RWPE2 (cell line): ENCODE data around the gene NTRK1.

Source experiments
- ATAC-seq: fragments of 200-7000 bp; cut with Tn5 transposase; 3 replicates; pipeline ENCODE4 v1.9.1; 2021; ENCODE audit warnings: low read depth
- DNase-seq: peaks from one replicate; pipeline ENCODE4 v3.0.0-alpha.2; 2020; ENCODE audit warnings: low spot score
- H3K27ac ChIP-seq: fragments of 450-650 bp; 2 replicates; pipeline ENCODE4 v1.5.1; 2017; ENCODE audit warnings: mild to moderate bottlenecking; ENCODE audit not compliant: poor library complexity, severe bottlenecking
- H3K27me3 ChIP-seq: fragments of 250-450 bp; sonication (Bioruptor Pico); 2 replicates; pipeline ENCODE4 v1.5.1; 2021; ENCODE audit warnings: mild to moderate bottlenecking, moderate library complexity; ENCODE audit not compliant: insufficient read depth, poor library complexity, severe bottlenecking
- H3K36me3 ChIP-seq: fragments of 250-450 bp; sonication (Bioruptor Pico); 2 replicates; pipeline ENCODE4 v1.5.1; 2020; ENCODE audit warnings: low read depth, mild to moderate bottlenecking, moderate library complexity
- H3K4me1 ChIP-seq: fragments of 250-450 bp; sonication (Bioruptor Pico); 2 replicates; pipeline ENCODE4 v1.5.1; 2021; ENCODE audit warnings: mild to moderate bottlenecking, moderate library complexity; ENCODE audit not compliant: insufficient read depth, poor library complexity, severe bottlenecking
- H3K4me3 ChIP-seq: fragments of 250-450 bp; sonication (Bioruptor Pico); 2 replicates; pipeline ENCODE4 v1.5.1; 2021; ENCODE audit warnings: mild to moderate bottlenecking, moderate library complexity; ENCODE audit not compliant: severe bottlenecking
- H3K9me3 ChIP-seq: fragments of 250-450 bp; sonication (Bioruptor Pico); 2 replicates; pipeline ENCODE4 v1.5.1; 2021; ENCODE audit warnings: mild to moderate bottlenecking, moderate library complexity; ENCODE audit not compliant: severe bottlenecking
- TF ChIP-seq, protein P1 (sequence below): fragments of 450-650 bp; IDR thresholded peaks from one replicate; pipeline ENCODE4 v1.5.1; 2017; ENCODE audit warnings: mild to moderate bottlenecking, moderate library complexity; ENCODE audit not compliant: poor library complexity, severe bottlenecking

The NTRK1 gene

DNA sequence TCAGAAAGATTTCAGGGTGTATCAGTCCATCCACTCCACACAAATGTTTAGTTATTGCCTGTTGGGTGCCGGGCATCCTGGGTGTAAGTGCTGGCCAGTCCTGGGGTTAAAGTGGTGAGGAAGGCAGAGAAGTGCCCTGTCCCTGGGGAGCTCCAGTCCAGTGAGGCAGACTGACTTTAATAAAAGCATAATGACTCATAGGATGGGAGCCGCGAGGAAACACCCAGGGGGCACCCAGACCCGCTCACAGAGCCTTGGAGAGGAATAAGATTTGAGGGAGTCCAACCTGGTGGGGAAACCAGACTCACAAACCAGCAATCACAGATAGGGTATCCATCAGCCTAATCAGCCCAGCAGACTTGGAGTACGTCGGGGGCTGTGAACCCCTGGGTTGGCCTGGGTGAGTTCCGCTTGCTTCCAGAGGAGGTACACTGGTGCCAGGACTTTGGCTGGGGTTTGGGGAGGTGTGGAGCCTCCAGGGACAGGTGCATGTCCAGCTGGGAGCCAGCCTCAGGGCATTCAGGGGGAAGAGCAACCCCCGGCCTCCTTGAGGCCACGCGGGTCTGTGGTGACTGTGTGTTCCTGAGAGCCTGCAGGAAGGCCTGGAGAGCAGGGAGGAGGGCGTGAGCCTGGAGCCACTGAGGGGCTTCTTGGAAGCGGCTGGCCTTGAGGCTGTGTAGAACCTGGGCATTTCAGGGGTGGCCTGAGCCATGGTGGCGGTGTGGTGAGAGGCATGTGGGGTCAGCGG is 36.6 kb downstream of the NTRK1 start:
- TF ChIP-seq, protein P1, sequence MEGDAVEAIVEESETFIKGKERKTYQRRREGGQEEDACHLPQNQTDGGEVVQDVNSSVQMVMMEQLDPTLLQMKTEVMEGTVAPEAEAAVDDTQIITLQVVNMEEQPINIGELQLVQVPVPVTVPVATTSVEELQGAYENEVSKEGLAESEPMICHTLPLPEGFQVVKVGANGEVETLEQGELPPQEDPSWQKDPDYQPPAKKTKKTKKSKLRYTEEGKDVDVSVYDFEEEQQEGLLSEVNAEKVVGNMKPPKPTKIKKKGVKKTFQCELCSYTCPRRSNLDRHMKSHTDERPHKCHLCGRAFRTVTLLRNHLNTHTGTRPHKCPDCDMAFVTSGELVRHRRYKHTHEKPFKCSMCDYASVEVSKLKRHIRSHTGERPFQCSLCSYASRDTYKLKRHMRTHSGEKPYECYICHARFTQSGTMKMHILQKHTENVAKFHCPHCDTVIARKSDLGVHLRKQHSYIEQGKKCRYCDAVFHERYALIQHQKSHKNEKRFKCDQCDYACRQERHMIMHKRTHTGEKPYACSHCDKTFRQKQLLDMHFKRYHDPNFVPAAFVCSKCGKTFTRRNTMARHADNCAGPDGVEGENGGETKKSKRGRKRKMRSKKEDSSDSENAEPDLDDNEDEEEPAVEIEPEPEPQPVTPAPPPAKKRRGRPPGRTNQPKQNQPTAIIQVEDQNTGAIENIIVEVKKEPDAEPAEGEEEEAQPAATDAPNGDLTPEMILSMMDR = no peak
- ATAC-seq (peak; percentile 46), DNase-seq (no peak)
- Histone ChIP-seq H3K4me1 (peaks cover 35% of the 10 kb centered on the region), H3K27ac (peak overlapping the region; percentile 97), H3K27me3 (no peaks in the 10 kb centered on the region), H3K4me3 (no peak overlapping the region), H3K9me3 (no peaks in the 10 kb centered on the region), H3K36me3 (no peaks in the 10 kb centered on the region)

DNA sequence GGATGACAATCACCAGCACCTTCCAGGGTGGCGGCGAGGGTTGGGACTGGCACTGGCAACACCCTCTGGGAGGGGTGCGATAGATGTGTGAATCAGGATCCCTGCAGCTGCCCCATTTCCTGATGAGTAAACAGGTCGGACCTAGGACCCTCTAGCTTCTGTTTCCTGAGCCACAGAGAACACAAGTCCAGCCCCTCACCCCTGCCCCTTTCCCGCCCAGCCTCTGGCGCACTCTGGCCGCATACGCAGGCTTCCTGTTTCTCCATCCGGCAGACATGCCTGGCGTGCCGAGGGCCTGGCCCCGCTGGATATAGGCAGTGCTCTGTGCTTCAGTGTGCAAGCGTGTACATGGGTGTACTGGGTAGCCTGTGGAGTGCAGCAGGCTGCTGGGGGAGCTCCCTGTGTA is 37.5 kb downstream of the NTRK1 start:
- Histone ChIP-seq H3K27me3 (no peaks in the 10 kb centered on the region), H3K4me3 (no peak overlapping the region), H3K4me1 (peaks cover 35% of the 10 kb centered on the region), H3K36me3 (no peaks in the 10 kb centered on the region), H3K9me3 (no peaks in the 10 kb centered on the region), H3K27ac (peak overlapping the region; percentile 97)
- ATAC-seq (peak; percentile 36), DNase-seq (no peak)
- TF ChIP-seq, protein P1 = no peak

DNA sequence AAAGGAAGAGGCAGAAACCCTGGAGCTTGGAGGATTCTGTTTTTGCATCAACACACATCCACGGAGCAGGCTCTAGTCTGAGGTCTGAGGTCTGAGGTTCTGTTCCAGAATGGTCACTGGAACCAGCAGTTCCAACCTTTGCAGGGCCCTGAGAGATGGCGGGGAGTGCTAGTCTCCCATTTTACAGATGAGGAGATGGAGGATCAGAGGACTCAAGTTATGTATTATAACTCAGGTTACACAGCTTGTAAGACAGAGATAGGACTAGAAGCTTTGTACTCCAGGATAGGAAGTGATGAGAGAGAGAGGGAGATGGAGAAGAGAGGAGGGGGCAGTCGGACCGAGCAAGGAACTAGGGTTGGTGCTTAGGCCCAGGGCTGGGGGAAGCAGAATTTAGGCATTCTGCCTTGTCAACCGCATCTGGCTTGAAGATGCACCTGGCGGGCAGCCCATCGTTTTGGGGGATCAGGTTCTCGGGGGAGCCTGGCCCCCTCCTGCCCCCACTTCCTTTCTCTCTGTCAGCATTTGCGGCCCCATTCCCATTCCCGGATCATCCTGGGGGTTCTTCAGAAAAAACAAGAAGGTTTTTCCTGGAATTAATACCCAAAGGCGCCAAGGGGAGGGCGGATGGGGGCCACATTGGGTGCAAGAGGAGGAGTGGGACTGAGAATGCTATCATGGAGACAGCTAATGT is 38.5 kb downstream of the NTRK1 start:
- no peaks in the 10 kb centered on the region for H3K36me3 ChIP-seq
- DNase-seq = no peak
- TF ChIP-seq, protein P1 = no peak
- H3K27ac ChIP-seq = peak overlapping the region; percentile 97
- peaks cover 35% of the 10 kb centered on the region for H3K4me1 ChIP-seq
- ATAC-seq = no peak
- H3K4me3 ChIP-seq = no peak overlapping the region
- H3K9me3 ChIP-seq = no peaks in the 10 kb centered on the region
- no peaks in the 10 kb centered on the region for H3K27me3 ChIP-seq

DNA sequence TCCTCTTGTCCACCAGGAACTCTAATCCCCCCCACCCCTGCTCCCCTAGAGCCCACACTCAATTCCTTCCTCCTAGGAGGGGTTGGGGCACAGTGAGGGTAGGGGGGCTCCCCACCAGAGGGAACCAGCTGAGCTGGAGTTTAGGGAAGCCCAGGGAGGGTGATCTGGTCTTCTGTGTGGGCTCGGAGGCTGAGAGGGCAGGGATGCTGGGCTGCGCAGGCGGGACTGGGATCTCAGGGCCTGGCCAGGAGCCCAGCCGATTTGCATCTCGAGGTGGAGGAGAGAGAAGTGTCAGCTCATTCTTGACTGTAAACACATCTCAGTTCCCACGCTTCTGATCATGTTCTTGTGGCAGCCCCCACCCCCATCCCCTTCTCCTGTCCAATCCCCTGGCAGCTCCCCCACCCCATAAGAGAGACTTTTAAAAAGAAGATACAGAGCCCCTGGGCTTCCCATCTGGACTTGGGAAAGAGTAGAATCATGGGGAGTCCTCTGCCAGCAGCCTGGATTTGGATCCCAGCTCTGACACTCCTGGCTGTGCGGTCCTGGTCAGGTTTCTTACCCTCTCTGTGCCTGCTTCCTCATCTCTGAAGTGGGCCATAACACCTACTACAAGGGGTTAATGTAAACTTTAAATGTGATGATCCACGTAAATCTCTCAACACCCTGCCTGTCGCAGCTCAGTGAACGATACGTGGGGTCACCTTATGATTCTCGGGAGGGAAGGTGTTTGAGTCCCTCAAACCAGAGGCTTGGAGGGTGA is 39.5 kb downstream of the NTRK1 start:
- Histone ChIP-seq H3K36me3 (no peaks in the 10 kb centered on the region), H3K4me1 (peaks cover 35% of the 10 kb centered on the region), H3K27ac (no peak overlapping the region), H3K4me3 (no peak overlapping the region), H3K27me3 (no peaks in the 10 kb centered on the region), H3K9me3 (no peaks in the 10 kb centered on the region)
- ATAC-seq (no peak), DNase-seq (no peak)
- TF ChIP-seq, protein P1 = no peak
